Hematopoietic multipotent progenitor cell treated with erythropoietin and hydrocortisone succinate and interleukin-3 and kit ligand, for 6 days (in vitro differentiated cells): ENCODE measurements around the gene PPFIA4.

ENCODE experiments used
- DNase-seq: peaks from one replicate; pipeline ENCODE4 v3.0.0-alpha.2; 2015

Gene PPFIA4

GRCh38 chr1:203085528-203086406 lies 59.5 kb downstream of the PPFIA4 start, which contains the start of gene MYOG:
MYOG (minus strand) TSS chr1:203086012; CDS start chr1:203085961, 51 bp downstream.
- DNase-seq = no peak

GRCh38 chr1:203086992-203087763 lies 60.9 kb downstream of the PPFIA4 start:
- no peak for DNase-seq

GRCh38 chr1:203088441-203088840 lies 62.1 kb downstream of the PPFIA4 start:
- no peak for DNase-seq

- no peak for DNase-seq
Observed at GRCh38 chr1:203089001-203089650, 62.8 kb downstream of the PPFIA4 start.

- DNase-seq = no peak
Observed at GRCh38 chr1:203089651-203090045, 63.4 kb downstream of the PPFIA4 start.

GRCh38 chr1:203090421-203091198 lies 64.3 kb downstream of the PPFIA4 start:
- DNase-seq = no peak

GRCh38 chr1:203091199-203091477 lies 64.8 kb downstream of the PPFIA4 start:
- DNase-seq = no peak

- DNase-seq = no peak
Observed at GRCh38 chr1:203091761-203092330, 65.6 kb downstream of the PPFIA4 start.

- DNase-seq = no peak
Observed at GRCh38 chr1:203093754-203094410, 67.6 kb downstream of the PPFIA4 start.

GRCh38 chr1:203095061-203095690 lies 68.9 kb downstream of the PPFIA4 start:
- no peak for DNase-seq

GRCh38 chr1:203096566-203096965 lies 70.3 kb downstream of the PPFIA4 start:
- no peak for DNase-seq

GRCh38 chr1:203097001-203097400 lies 70.7 kb downstream of the PPFIA4 start:
- DNase-seq = no peak

GRCh38 chr1:203098445-203098844 lies 72.2 kb downstream of the PPFIA4 start:
- no peak for DNase-seq

GRCh38 chr1:203098914-203099520 lies 72.7 kb downstream of the PPFIA4 start:
- no peak for DNase-seq

GRCh38 chr1:203099805-203100515 lies 73.7 kb downstream of the PPFIA4 start:
- DNase-seq = no peak

- DNase-seq = no peak
Observed at GRCh38 chr1:203100516-203100869, 74.2 kb downstream of the PPFIA4 start.

- DNase-seq = no peak
Observed at GRCh38 chr1:203101813-203102634, 75.7 kb downstream of the PPFIA4 start.

GRCh38 chr1:203103216-203103615 lies 76.9 kb downstream of the PPFIA4 start:
- no peak for DNase-seq

- no peak for DNase-seq
Observed at GRCh38 chr1:203103829-203104495, 77.7 kb downstream of the PPFIA4 start.
